Ishikawa (cell line): Measurements from ENCODE around the gene LSM7.

ENCODE experiments used
- EP300 ChIP-seq: IDR thresholded peaks from 2 replicates; pipeline ENCODE4 v1.6.1; 2012; ENCODE audit warnings: borderline replicate concordance
- TAF1 ChIP-seq: IDR thresholded peaks from 2 replicates; pipeline ENCODE4 v1.6.1; 2012; ENCODE audit warnings: low read depth, mild to moderate bottlenecking

- TF ChIP-seq TAF1 (no peak), EP300 (no peak)
Measured at GRCh38 chr19:2309734-2310362, 18.5 kb downstream of the LSM7 start.
